GM18508 (cell line): Measurements from ENCODE around the gene MEDAG.
"Not testable (repeated sequence)": the region's sequence is repeated elsewhere in the genome, so short reads cannot be mapped to it uniquely, and the experiment has no call there.

Source experiments
- ATAC-seq: cut with Tn5 transposase; IDR thresholded peaks from one replicate; pipeline ENCODE4 v1.9.1; 2021; ENCODE audit warnings: moderate number of reproducible peaks; ENCODE audit not compliant: insufficient read depth, unreplicated experiment

MEDAG gene

GRCh38 chr13:30904043-30904442 is 2.0 kb upstream of the MEDAG start:
- ATAC-seq: no peak

- ATAC-seq: no peak
Measured at GRCh38 chr13:30906411-30907051, 460 bp downstream of the MEDAG start.

GRCh38 chr13:30907121-30907861 is 1.2 kb downstream of the MEDAG start:
- no peak for ATAC-seq

- ATAC-seq: no peak
Measured at GRCh38 chr13:30908416-30908980, 2.4 kb downstream of the MEDAG start.

- no peak for ATAC-seq
Measured at GRCh38 chr13:30910676-30911075, 4.6 kb downstream of the MEDAG start.

- no peak for ATAC-seq
Measured at GRCh38 chr13:30915691-30916541, 9.8 kb downstream of the MEDAG start.

GRCh38 chr13:30916991-30917390 is 10.9 kb downstream of the MEDAG start:
- no peak for ATAC-seq

- ATAC-seq: no peak
Measured at GRCh38 chr13:30918662-30919405, 12.8 kb downstream of the MEDAG start.

GRCh38 chr13:30920162-30920909 is 14.3 kb downstream of the MEDAG start:
- ATAC-seq: no peak

GRCh38 chr13:30923418-30923817 is 17.3 kb downstream of the MEDAG start:
- no peak for ATAC-seq

GRCh38 chr13:30924721-30925120 is 18.6 kb downstream of the MEDAG start:
- ATAC-seq: no peak

GRCh38 chr13:30925429-30925828 is 19.4 kb downstream of the MEDAG start:
- no peak for ATAC-seq

- ATAC-seq: no peak
Measured at GRCh38 chr13:30926781-30927180, 20.7 kb downstream of the MEDAG start.

- ATAC-seq: not testable (repeated sequence)
Measured at GRCh38 chr13:30927188-30927587, 21.1 kb downstream of the MEDAG start.

GRCh38 chr13:30927595-30927994 is 21.5 kb downstream of the MEDAG start:
- ATAC-seq: no peak

GRCh38 chr13:30928978-30929377 is 22.9 kb downstream of the MEDAG start:
- ATAC-seq: no peak

- ATAC-seq: no peak
Measured at GRCh38 chr13:30932481-30933353, 26.6 kb downstream of the MEDAG start, which contains the start of gene TEX26. TEX26 (plus strand) TSS chr13:30932656; CDS start chr13:30932716, 60 bp downstream.

- no peak for ATAC-seq
Measured at GRCh38 chr13:30933354-30933670, 27.2 kb downstream of the MEDAG start.
